Left ventricle myocardium inferior (tissue), 1 donor: ENCODE results near the gene PCGF5. TPM values are rescaled to one million over a fixed set of nuclear protein-coding genes. Genes with fewer than 3 reads are reported as not detected.
A peak's percentile ranks its signal among the peaks of the same experiment; 100 is the strongest.
"Not testable (repeated sequence)": the region's sequence is repeated elsewhere in the genome, so short reads cannot be mapped to it uniquely, and the experiment has no call there.

ENCODE experiments used
- DNase-seq: peaks from one replicate; pipeline ENCODE4 v3.0.0-alpha.2; 2020
- H3K27ac ChIP-seq: fragments of 200-600 bp; replicated peaks from 2 replicates; pipeline ENCODE4 v1.8.0; 2021
- H3K27me3 ChIP-seq: fragments of 200-600 bp; 2 replicates; pipeline ENCODE4 v1.8.0; 2021; ENCODE audit warnings: low read depth
- H3K36me3 ChIP-seq: fragments of 200-600 bp; 2 replicates; pipeline ENCODE4 v1.8.0; 2021
- H3K4me1 ChIP-seq: fragments of 200-600 bp; 2 replicates; pipeline ENCODE4 v1.8.0; 2021
- H3K4me3 ChIP-seq: fragments of 200-600 bp; 2 replicates; pipeline ENCODE4 v1.8.0; 2021; ENCODE audit warnings: mild to moderate bottlenecking, moderate library complexity
- H3K9me3 ChIP-seq: fragments of 200-600 bp; replicated peaks from 2 replicates; pipeline ENCODE4 v1.8.0; 2021
- CTCF ChIP-seq: fragments of 200-600 bp; IDR thresholded peaks from 2 replicates; pipeline ENCODE4 v1.8.0; 2021; ENCODE audit warnings: antibody characterized with exemption, mild to moderate bottlenecking, borderline replicate concordance
- intact Hi-C: fragments of 100-400 bp; cut with micrococcal nuclease; formaldehyde crosslinking; loops from one replicate; pipeline ENCODE4 v1.11.0; 2022
- total RNA-seq: library from RNA; stranded (reverse); fragmentation: NEBNext Ultra II Directional; extraction: Animal tissue kit (Norgen Biotek cat#: 25700); gene quantifications from one replicate; pipeline ENCODE4 v1.2.1, GENCODE V29; 2021
- donor health status: DM: no; HTN: yes; CAD: no; lungs with severe emphysema.

PCGF5 gene
- total RNA-seq, 1 donor from 2014 or later, result 61.0 TPM

GRCh38 chr10:91296471-91296870, 76.0 kb downstream of the PCGF5 start:
- no peaks in the 10 kb centered on the region for H3K9me3 ChIP-seq
- no peak for DNase-seq
- no peak overlapping the region for H3K4me3 ChIP-seq
- no peak for TF ChIP-seq CTCF
- H3K27ac ChIP-seq, result no peak overlapping the region
- peaks cover 11% of the 10 kb centered on the region for H3K4me1 ChIP-seq
- intact Hi-C loops, result no loop called here
- H3K27me3 ChIP-seq, result peaks cover 8% of the 10 kb centered on the region
- no peaks in the 10 kb centered on the region for H3K36me3 ChIP-seq

GRCh38 chr10:91298224-91298871, 77.9 kb downstream of the PCGF5 start:
- H3K36me3 ChIP-seq, result no peaks in the 10 kb centered on the region
- H3K27ac ChIP-seq, result no peak overlapping the region
- intact Hi-C loops, result no loop called here
- TF ChIP-seq CTCF, result peak; percentile 96
- peak; percentile 65 for DNase-seq
- peaks cover 8% of the 10 kb centered on the region for H3K27me3 ChIP-seq
- H3K4me3 ChIP-seq, result peak overlapping the region; percentile 64
- no peaks in the 10 kb centered on the region for H3K9me3 ChIP-seq
- H3K4me1 ChIP-seq, result peaks cover 11% of the 10 kb centered on the region

GRCh38 chr10:91299999-91300575, 79.6 kb downstream of the PCGF5 start:
- no peaks in the 10 kb centered on the region for H3K36me3 ChIP-seq
- no peak overlapping the region for H3K4me3 ChIP-seq
- no peak overlapping the region for H3K27ac ChIP-seq
- H3K4me1 ChIP-seq, result peaks cover 11% of the 10 kb centered on the region
- peaks cover 8% of the 10 kb centered on the region for H3K27me3 ChIP-seq
- no peak for TF ChIP-seq CTCF
- no peak for DNase-seq
- H3K9me3 ChIP-seq, result no peaks in the 10 kb centered on the region
- intact Hi-C loops, result no loop called here

GRCh38 chr10:91302946-91303345, 82.5 kb downstream of the PCGF5 start:
- H3K27ac ChIP-seq, H3K9me3 ChIP-seq, H3K36me3 ChIP-seq, H3K4me1 ChIP-seq, H3K4me3 ChIP-seq, intact Hi-C loops, DNase-seq: not testable (repeated sequence)
- H3K27me3 ChIP-seq, result peaks cover 18% of the 10 kb centered on the region

- H3K4me1 ChIP-seq, DNase-seq, H3K4me3 ChIP-seq, H3K36me3 ChIP-seq, H3K9me3 ChIP-seq, H3K27ac ChIP-seq, intact Hi-C loops: not testable (repeated sequence)
- peaks cover 46% of the 10 kb centered on the region for H3K27me3 ChIP-seq
Measured at GRCh38 chr10:91305979-91306378, 85.5 kb downstream of the PCGF5 start.

- no peaks in the 10 kb centered on the region for H3K36me3 ChIP-seq
- DNase-seq, result no peak
- H3K4me1 ChIP-seq, result no peaks in the 10 kb centered on the region
- H3K27ac ChIP-seq, result no peak overlapping the region
- TF ChIP-seq CTCF, result no peak
- H3K27me3 ChIP-seq, result peaks cover 46% of the 10 kb centered on the region
- H3K4me3 ChIP-seq, result no peak overlapping the region
- intact Hi-C loops, result no loop called here
- no peaks in the 10 kb centered on the region for H3K9me3 ChIP-seq
Measured at GRCh38 chr10:91307489-91307888, 87.0 kb downstream of the PCGF5 start.
